Lung (tissue), 12 donors: ENCODE results near the gene MKLN1. TPM values are rescaled to one million over a fixed set of nuclear protein-coding genes. Genes with fewer than 3 reads are reported as not detected.
A peak's percentile ranks its signal among the peaks of the same experiment; 100 is the strongest.

Source experiments
- ATAC-seq: fragments of 200-7000 bp; cut with Tn5 transposase; one replicate; pipeline ENCODE4 v1.9.1; 2020; ENCODE audit warnings: moderate number of reproducible peaks; ENCODE audit not compliant: insufficient read depth, low FRiP score
- DNase-seq, 3 donors: peaks; one replicate each; pipeline ENCODE4 v3.0.0-alpha.2; 2013 to 2017
- H3K27ac ChIP-seq, 2 donors: one replicate each; pipeline ENCODE4 v1.5.1; 2013; ENCODE audit warnings: mild to moderate bottlenecking in 2 of 2, moderate library complexity in 2 of 2, control low read depth in 1 of 2, inconsistent platforms in 1 of 2, low read depth in 1 of 2, low read length in 1 of 2
- H3K27me3 ChIP-seq, 3 donors: one replicate each; pipeline ENCODE4 v1.5.1; 2013; ENCODE audit warnings: low read length in 2 of 3; ENCODE audit not compliant: control insufficient read depth in 3 of 3, insufficient read depth in 3 of 3
- H3K36me3 ChIP-seq, 4 donors: one replicate each; pipeline ENCODE4 v1.5.1; 2013; ENCODE audit warnings: low read length in 4 of 4, mild to moderate bottlenecking in 1 of 4, moderate library complexity in 1 of 4; ENCODE audit not compliant: control insufficient read depth in 4 of 4, insufficient read depth in 4 of 4
- H3K4me1 ChIP-seq, 5 donors: one replicate each; pipeline ENCODE4 v1.5.1; 2013; ENCODE audit warnings: low read length in 5 of 5, mild to moderate bottlenecking in 2 of 5, moderate library complexity in 1 of 5; ENCODE audit not compliant: control insufficient read depth in 5 of 5, insufficient read depth in 5 of 5
- H3K4me3 ChIP-seq: one replicate; pipeline ENCODE4 v1.5.1; 2013; ENCODE audit warnings: mild to moderate bottlenecking, control low read depth, moderate library complexity
- H3K9ac ChIP-seq, 2 donors: one replicate each; pipeline ENCODE4 v1.5.1; 2013; ENCODE audit warnings: low read length in 2 of 2, control low read depth in 1 of 2; ENCODE audit not compliant: insufficient read depth in 1 of 2
- H3K9me3 ChIP-seq, 4 donors: one replicate each; pipeline ENCODE4 v1.5.1; 2013; ENCODE audit warnings: low read length in 3 of 4, mild to moderate bottlenecking in 1 of 4, moderate library complexity in 1 of 4; ENCODE audit not compliant: control insufficient read depth in 4 of 4, insufficient read depth in 3 of 4
- WGBS, 2 donors: extraction: QIAGEN DNeasy Blood & Tissue Kit; methylation state at CpG; one replicate each; pipeline ENCODE4 v1.1.7; 2013; 5-methylcytosine and 5-hydroxymethylcytosine counted together
- polyA plus RNA-seq, 2 donors: library from polyadenylated mRNA; stranded (reverse); fragments of 200-250 nt; gene quantifications; one replicate each; pipeline ENCODE4 v1.2.1, GENCODE V29; 2013
- total RNA-seq, 2 donors: library from RNA; depleted of rRNA in 1 of 2; stranded (reverse); fragments of >200 nt in 1 of 2; gene quantifications; one replicate each; pipeline ENCODE4 v1.2.1, GENCODE V29; 2014 to 2021
- TF ChIP-seq, protein P1 (sequence below): IDR thresholded peaks from 2 replicates; pipeline ENCODE4 v1.5.1; 2012; ENCODE audit warnings: mild to moderate bottlenecking; ENCODE audit errors: control extremely low read depth, extremely low read depth
- donor health status: control.
- donor health status: control.
- donor health status: Bipolar disorder and iron deficiency.
- donor health status: healthy.
- donor health status: DM: yes; HTN: yes; CAD: no.

Gene MKLN1
- total and polyA plus RNA-seq, 4 donors, result 11.6 to 135 (median 27.4) TPM

DNA sequence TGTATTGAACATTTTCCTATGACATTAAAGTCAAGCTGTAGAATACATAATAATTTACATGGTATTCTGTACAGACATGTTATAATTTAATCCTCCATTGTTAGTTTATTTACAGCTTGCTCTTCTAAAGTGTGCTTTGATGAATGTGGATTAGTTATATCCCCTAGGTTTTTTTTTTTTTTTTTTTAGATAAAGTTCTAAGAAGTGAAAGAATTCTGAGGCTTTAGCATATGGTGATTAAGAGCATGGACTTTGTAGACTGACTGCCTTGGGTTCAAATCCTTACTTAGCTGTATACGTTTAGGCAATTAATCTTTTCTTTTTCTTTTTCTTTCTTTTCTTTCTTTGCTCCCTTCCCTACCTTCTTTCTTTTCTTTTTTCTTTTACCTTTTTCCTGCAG lies 44.9 kb downstream of the MKLN1 start:
- H3K27me3 ChIP-seq, result no peaks in the 10 kb centered on the region

DNA sequence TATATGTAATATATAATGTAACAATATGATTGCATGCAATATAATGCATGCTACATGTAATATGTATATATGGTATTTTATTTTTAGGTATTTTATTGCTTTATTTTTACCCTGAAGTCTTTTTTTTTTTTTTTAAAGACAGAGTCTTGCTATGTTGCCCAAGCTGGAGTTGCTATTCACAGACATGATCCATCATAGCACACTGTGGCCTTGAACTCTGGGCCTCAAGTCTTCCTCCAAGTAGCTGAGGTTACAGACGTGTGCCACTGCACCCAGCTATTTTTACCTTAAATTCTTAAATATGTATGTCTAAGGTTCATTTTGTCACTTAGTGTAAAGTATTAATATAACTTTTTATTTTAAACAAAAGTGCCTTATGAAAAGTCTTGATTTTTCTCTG lies 47.1 kb downstream of the MKLN1 start:
- Histone ChIP-seq H3K36me3 (peaks cover 0 to 3% (median 0%) of the 10 kb centered on the region in 4 donors), H3K27me3 (no peaks in the 10 kb centered on the region), H3K9ac (no peak overlapping the region), H3K27ac (no peak overlapping the region), H3K4me1 (peaks cover 0 to 11% (median 0%) of the 10 kb centered on the region in 5 donors), H3K9me3 (no peaks in the 10 kb centered on the region), H3K4me3 (no peak overlapping the region)
- 82 to 97% methylated on average over 1 of the region's 1 CpG for WGBS, 2 donors
- DNase-seq (no peak), ATAC-seq (no peak)
- TF ChIP-seq, protein P1, sequence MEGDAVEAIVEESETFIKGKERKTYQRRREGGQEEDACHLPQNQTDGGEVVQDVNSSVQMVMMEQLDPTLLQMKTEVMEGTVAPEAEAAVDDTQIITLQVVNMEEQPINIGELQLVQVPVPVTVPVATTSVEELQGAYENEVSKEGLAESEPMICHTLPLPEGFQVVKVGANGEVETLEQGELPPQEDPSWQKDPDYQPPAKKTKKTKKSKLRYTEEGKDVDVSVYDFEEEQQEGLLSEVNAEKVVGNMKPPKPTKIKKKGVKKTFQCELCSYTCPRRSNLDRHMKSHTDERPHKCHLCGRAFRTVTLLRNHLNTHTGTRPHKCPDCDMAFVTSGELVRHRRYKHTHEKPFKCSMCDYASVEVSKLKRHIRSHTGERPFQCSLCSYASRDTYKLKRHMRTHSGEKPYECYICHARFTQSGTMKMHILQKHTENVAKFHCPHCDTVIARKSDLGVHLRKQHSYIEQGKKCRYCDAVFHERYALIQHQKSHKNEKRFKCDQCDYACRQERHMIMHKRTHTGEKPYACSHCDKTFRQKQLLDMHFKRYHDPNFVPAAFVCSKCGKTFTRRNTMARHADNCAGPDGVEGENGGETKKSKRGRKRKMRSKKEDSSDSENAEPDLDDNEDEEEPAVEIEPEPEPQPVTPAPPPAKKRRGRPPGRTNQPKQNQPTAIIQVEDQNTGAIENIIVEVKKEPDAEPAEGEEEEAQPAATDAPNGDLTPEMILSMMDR, result no peak

More for the DNA sequence above, 44.9 kb downstream of the MKLN1 start:
- no peak overlapping the region for H3K27ac ChIP-seq
- H3K36me3 ChIP-seq, result no peaks in the 10 kb centered on the region
- TF ChIP-seq, protein P1, result no peak
- no peak overlapping the region for H3K9ac ChIP-seq
- 86 to 91% methylated on average over 1 of the region's 1 CpG for WGBS, 2 donors
- ATAC-seq (no peak), DNase-seq (no peak)
- peaks cover 0 to 17% (median 0%) of the 10 kb centered on the region in 5 donors for H3K4me1 ChIP-seq
- H3K9me3 ChIP-seq, result no peaks in the 10 kb centered on the region
- H3K4me3 ChIP-seq, result no peak overlapping the region

- DNase-seq, result peak in 1 of 3 donors; percentile 11
- Histone ChIP-seq H3K9ac (no peak overlapping the region), H3K9me3 (no peaks in the 10 kb centered on the region), H3K4me1 (peaks cover 0 to 10% (median 0%) of the 10 kb centered on the region in 5 donors), H3K4me3 (no peak overlapping the region), H3K27me3 (no peaks in the 10 kb centered on the region), H3K27ac (no peak overlapping the region), H3K36me3 (peaks cover 0 to 3% (median 0%) of the 10 kb centered on the region in 4 donors)
- no peak for ATAC-seq
- TF ChIP-seq, protein P1, result no peak
- WGBS, 2 donors, result 97 to 100% methylated on average over 1 of the region's 1 CpG
These were observed 53.6 kb downstream of the MKLN1 start for GRCh38 chr7:131381069-131381838.
